Neural crest cell (in vitro differentiated cells): Measurements from ENCODE around the gene SLC13A4. TPM values are rescaled to one million over a fixed set of nuclear protein-coding genes. Genes with fewer than 3 reads are reported as not detected.

Experiments used
- DNase-seq: peaks from one replicate; pipeline ENCODE4 v3.0.0; 2021; ENCODE audit warnings: low read depth, mixed read lengths, low spot score
- H3K27ac Mint-ChIP-seq: one replicate; pipeline ENCODE4 v1.8.0; 2021; ENCODE audit warnings: mild to moderate bottlenecking, mixed read lengths; ENCODE audit not compliant: unreplicated experiment
- H3K27me3 Mint-ChIP-seq: 2 replicates; pipeline ENCODE4 v1.8.0; 2021; ENCODE audit warnings: low read depth, mild to moderate bottlenecking, mixed read lengths
- H3K36me3 Mint-ChIP-seq: 2 replicates; pipeline ENCODE4 v1.8.0; 2021; ENCODE audit warnings: low read depth, mild to moderate bottlenecking, mixed read lengths
- H3K4me1 Mint-ChIP-seq: 2 replicates; pipeline ENCODE4 v1.8.0; 2021; ENCODE audit warnings: mixed read lengths
- H3K4me3 Mint-ChIP-seq: one replicate; pipeline ENCODE4 v1.8.0; 2021; ENCODE audit warnings: mild to moderate bottlenecking, mixed read lengths
- H3K9me3 Mint-ChIP-seq: 2 replicates; pipeline ENCODE4 v1.8.0; 2021; ENCODE audit warnings: mixed read lengths
- total RNA-seq: library from RNA; stranded (reverse); gene quantifications from 2 replicates; pipeline ENCODE4 v1.2.1, GENCODE V29; 2021
- TF ChIP-seq, protein P1 (sequence below): fragments of 200-600 bp; sonication (generic); conservative IDR thresholded peaks from 2 replicates; pipeline ENCODE4 v1.5.0; 2021; ENCODE audit warnings: antibody characterized with exemption, mild to moderate bottlenecking

SLC13A4 gene
- total RNA-seq, 1 donor from 2014 or later: 0.68 TPM

GRCh38 chr7:135661311-135662122 lies 66.5 kb downstream of the SLC13A4 start:
- Mint-ChIP-seq H3K36me3 (no peaks in the 10 kb centered on the region), H3K9me3 (no peaks in the 10 kb centered on the region), H3K27me3 (no peaks in the 10 kb centered on the region), H3K4me3 (peak overlapping the region; percentile 96), H3K27ac (peak overlapping the region; percentile 44), H3K4me1 (peaks cover 29% of the 10 kb centered on the region)
- no peak for DNase-seq
- TF ChIP-seq, protein P1, sequence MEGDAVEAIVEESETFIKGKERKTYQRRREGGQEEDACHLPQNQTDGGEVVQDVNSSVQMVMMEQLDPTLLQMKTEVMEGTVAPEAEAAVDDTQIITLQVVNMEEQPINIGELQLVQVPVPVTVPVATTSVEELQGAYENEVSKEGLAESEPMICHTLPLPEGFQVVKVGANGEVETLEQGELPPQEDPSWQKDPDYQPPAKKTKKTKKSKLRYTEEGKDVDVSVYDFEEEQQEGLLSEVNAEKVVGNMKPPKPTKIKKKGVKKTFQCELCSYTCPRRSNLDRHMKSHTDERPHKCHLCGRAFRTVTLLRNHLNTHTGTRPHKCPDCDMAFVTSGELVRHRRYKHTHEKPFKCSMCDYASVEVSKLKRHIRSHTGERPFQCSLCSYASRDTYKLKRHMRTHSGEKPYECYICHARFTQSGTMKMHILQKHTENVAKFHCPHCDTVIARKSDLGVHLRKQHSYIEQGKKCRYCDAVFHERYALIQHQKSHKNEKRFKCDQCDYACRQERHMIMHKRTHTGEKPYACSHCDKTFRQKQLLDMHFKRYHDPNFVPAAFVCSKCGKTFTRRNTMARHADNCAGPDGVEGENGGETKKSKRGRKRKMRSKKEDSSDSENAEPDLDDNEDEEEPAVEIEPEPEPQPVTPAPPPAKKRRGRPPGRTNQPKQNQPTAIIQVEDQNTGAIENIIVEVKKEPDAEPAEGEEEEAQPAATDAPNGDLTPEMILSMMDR: no peak

DNA sequence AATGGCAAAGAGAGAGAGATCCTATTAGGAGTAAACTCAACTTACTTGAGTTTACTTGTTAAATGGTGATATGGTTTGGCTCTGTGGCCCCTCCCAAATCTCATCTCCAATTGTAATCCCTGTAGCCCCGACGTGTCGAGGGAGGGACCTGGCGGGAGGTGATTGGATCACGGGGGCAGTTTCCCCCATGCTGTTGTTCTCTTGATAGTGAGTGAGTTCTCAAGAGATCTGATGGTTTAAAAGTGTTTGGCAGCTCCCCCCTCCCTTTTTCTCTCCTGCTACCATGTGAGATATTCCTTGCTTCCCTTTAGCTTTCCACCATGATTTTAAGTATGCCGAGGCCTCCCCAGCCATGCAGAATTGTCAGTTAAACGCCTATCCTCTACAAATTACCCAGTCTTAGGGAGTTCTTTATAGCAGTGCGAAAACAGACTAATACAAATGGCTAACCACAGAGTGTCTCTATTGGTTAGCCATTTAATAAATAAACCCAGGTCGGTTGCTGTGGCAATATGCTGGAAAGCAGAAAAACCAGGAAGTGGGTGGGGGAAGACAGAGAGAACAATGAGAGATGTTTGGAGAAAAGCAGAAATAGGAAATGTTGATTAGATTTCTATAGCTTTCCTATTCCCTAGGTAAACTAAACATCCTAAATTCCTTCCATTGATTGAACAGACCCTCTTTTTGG lies 68.7 kb downstream of the SLC13A4 start:
- no peaks in the 10 kb centered on the region for H3K27me3 Mint-ChIP-seq
- H3K9me3 Mint-ChIP-seq: no peaks in the 10 kb centered on the region
- H3K36me3 Mint-ChIP-seq: no peaks in the 10 kb centered on the region
- peak overlapping the region; percentile 79 for H3K4me3 Mint-ChIP-seq
- DNase-seq: no peak
- H3K27ac Mint-ChIP-seq: no peak overlapping the region
- TF ChIP-seq, protein P1: no peak
- H3K4me1 Mint-ChIP-seq: peaks cover 14% of the 10 kb centered on the region

DNA sequence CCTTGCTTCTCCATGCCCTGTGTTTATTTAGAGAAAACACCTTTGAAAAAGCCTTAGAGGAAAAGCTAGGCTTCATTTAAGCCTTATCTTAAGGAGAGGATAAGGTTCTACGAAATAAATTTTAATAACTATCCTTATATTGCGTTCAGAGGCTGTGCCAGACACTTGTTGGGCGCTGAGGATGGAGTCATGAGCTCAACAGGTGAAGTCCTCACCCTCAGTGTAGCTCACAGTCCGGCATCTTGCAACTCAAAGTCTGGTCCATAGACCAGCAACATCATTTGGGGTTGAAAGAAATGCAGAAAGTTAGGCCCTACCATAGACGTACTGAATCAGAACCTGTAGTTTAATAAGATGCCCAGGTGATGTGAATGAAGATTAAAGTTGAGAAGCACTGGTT lies 69.4 kb downstream of the SLC13A4 start:
- H3K27ac Mint-ChIP-seq: no peak overlapping the region
- DNase-seq: no peak
- no peaks in the 10 kb centered on the region for H3K36me3 Mint-ChIP-seq
- no peaks in the 10 kb centered on the region for H3K27me3 Mint-ChIP-seq
- peaks cover 8% of the 10 kb centered on the region for H3K4me1 Mint-ChIP-seq
- no peaks in the 10 kb centered on the region for H3K9me3 Mint-ChIP-seq
- H3K4me3 Mint-ChIP-seq: peak overlapping the region; percentile 9
- TF ChIP-seq, protein P1: no peak

DNA sequence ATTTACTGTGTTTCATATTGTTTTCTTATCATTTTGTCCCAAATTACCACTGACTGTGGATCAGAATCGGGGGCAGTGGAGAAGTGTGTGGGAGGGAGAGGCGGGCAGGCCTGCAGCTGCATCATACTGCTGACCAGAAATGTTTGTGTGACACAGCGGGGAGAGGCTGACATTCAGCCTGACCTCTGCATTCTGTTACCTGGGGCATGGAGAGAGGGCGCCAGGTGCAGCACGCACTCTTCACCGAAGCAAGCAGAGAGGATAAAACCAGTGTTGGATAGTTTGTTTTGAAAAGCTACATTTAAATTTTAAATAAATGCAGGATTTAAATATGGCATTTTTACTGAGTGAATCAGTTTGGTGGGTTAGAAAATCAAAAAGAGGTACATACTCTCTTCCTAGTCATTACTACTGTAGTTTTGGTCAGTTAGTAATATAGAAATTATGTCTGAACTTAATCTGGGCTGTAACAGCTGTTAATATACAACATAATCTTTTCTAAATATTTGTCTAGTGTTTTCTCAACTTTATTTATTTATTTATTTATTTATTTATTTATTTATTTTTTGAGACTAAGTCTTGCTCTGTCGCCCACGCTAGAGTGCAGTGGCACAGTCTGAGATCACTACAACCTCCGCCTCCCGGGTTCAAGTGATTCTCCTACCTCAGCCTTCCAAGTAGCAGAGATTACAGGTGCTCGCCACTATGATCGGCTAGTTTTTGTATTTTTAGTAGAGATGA lies 74.5 kb downstream of the SLC13A4 start:
- H3K27me3 Mint-ChIP-seq: no peaks in the 10 kb centered on the region
- no peaks in the 10 kb centered on the region for H3K36me3 Mint-ChIP-seq
- no peak for DNase-seq
- H3K27ac Mint-ChIP-seq: no peak overlapping the region
- peaks cover 8% of the 10 kb centered on the region for H3K4me1 Mint-ChIP-seq
- no peak overlapping the region for H3K4me3 Mint-ChIP-seq
- no peaks in the 10 kb centered on the region for H3K9me3 Mint-ChIP-seq
- TF ChIP-seq, protein P1: no peak

DNA sequence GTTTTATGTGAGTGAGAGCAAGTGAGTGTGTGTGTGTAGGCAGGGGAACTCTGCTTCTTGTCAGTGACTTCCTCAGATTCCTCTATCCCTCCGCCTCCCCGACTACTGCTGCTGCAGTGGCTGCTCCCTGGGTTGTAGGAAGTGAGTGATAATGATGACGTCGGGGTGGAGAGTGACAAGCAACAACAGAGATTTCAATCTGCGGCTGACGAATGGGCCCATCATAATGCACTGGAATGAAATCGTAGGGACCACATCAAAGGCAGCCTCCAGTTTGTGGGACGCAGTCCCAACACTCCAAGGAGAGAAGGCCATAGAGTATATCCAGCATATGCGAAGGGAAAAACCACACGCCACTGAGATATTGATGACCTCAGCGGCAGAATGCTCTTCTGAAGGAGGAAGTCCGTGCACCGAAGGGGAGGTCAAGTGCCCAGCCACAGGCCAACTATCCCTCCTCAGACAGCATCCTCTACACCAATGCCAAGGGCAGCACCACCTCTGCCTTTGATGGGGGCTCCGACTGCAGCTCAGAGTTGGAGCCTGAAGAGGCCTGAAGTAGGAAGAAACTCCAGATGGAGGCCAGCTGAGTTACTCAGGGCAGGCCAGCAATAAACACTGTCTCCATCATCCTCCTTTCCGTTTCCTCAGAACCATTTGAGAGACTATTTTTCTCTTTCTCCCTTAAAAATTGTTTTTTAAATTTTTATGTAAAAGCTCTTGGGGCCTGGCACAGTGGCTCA lies 77.0 kb downstream of the SLC13A4 start:
- peaks cover 2% of the 10 kb centered on the region for H3K36me3 Mint-ChIP-seq

More for the DNA sequence above, 77.0 kb downstream of the SLC13A4 start:
- DNase-seq: no peak
- Mint-ChIP-seq H3K27ac (peak overlapping the region; percentile 1), H3K9me3 (no peaks in the 10 kb centered on the region), H3K4me3 (no peak overlapping the region), H3K27me3 (no peaks in the 10 kb centered on the region), H3K4me1 (peaks cover 8% of the 10 kb centered on the region)
- TF ChIP-seq, protein P1: no peak
